ENCODE data around the gene KIF5C. TPM values are rescaled to one million over a fixed set of nuclear protein-coding genes. Genes with fewer than 3 reads are reported as not detected.

The KIF5C gene
- total RNA-seq, 1 donor from 2014 or later = 63.3 TPM

DNA sequence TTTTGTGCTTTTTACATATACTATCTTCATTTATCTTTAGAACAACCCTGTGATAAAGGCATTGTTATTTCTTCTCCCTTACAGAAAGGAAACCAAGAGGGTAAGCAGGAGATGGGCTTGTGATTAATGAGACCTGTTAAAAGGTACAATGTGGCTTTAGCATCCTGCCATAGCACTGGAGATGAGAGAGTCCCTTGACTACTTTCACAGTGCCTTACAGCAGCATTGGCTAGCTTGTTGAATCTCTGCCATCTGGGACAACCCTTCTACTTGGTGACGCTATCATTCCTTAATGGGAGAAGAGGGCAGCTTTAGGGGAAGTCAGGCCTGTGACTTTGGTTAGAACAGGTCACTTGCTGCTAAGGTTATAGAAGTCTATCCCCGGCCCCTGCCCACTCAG lies 95.4 kb downstream of the KIF5C start:
- Mint-ChIP-seq H3K27me3 (ENCODE audit: low read depth) (no peaks in the 10 kb centered on the region), H3K4me1 (peaks cover 25% of the 10 kb centered on the region), H3K36me3 (ENCODE audit: low read depth) (peaks cover 11% of the 10 kb centered on the region), H3K4me3 (no peak overlapping the region), H3K27ac (ENCODE audit: unreplicated experiment) (no peak overlapping the region), H3K9me3 (no peaks in the 10 kb centered on the region)
- DNase-seq (ENCODE audit: low read depth, low spot score) = no peak
- TF ChIP-seq, protein P1, sequence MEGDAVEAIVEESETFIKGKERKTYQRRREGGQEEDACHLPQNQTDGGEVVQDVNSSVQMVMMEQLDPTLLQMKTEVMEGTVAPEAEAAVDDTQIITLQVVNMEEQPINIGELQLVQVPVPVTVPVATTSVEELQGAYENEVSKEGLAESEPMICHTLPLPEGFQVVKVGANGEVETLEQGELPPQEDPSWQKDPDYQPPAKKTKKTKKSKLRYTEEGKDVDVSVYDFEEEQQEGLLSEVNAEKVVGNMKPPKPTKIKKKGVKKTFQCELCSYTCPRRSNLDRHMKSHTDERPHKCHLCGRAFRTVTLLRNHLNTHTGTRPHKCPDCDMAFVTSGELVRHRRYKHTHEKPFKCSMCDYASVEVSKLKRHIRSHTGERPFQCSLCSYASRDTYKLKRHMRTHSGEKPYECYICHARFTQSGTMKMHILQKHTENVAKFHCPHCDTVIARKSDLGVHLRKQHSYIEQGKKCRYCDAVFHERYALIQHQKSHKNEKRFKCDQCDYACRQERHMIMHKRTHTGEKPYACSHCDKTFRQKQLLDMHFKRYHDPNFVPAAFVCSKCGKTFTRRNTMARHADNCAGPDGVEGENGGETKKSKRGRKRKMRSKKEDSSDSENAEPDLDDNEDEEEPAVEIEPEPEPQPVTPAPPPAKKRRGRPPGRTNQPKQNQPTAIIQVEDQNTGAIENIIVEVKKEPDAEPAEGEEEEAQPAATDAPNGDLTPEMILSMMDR (conservative IDR thresholded peaks at IDR 0.05) = no peak

DNA sequence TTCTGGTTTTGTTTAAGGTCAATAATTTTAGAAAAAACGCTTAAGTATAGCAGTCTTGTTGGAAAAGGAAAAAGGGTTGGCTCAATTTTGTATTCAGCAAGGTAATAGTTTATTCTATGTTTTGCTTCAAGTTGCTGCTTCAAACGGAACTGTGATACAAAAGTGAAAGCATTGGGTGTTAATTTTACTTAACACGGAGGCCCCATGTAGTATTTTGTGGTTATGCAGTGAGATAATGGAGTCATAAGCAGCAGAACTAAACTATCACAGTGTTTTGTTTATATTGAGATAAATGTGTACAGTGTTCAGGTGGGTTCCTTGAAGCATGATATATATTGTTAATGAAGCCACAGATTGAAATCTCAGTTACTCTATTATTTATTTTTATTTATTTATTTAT lies 96.5 kb downstream of the KIF5C start:
- no peak overlapping the region for H3K27ac Mint-ChIP-seq (ENCODE audit: unreplicated experiment)

DNA sequence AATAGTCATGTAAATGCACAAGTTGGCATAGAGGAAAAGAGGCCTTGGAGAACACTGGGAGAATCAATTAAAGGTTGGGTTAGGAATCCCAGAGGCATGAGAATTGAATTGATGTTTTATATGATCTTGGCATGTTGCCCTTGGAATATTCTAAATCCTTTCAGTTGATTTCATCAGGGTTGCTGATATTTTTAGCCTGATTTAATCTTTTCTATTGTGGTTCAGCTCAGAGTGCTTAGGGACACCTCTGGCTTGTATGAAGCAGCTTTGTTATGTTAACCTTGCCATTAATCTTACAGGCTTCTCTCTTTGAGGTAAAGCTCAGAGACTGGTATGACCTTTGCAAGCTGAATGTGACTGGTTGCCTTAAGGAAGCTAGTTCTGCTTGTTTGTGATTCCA lies 99.1 kb downstream of the KIF5C start:
- TF ChIP-seq, protein P1 (conservative IDR thresholded peaks at IDR 0.05) = no peak
- Mint-ChIP-seq H3K9me3 (no peaks in the 10 kb centered on the region), H3K4me3 (no peak overlapping the region), H3K36me3 (ENCODE audit: low read depth) (peaks cover 11% of the 10 kb centered on the region), H3K4me1 (peaks cover 20% of the 10 kb centered on the region), H3K27ac (ENCODE audit: unreplicated experiment) (no peak overlapping the region), H3K27me3 (ENCODE audit: low read depth) (no peaks in the 10 kb centered on the region)
- no peak for DNase-seq (ENCODE audit: low read depth, low spot score)

More for the DNA sequence above, 96.5 kb downstream of the KIF5C start:
- H3K4me1 Mint-ChIP-seq = peaks cover 25% of the 10 kb centered on the region
- H3K27me3 Mint-ChIP-seq (ENCODE audit: low read depth) = no peaks in the 10 kb centered on the region
- H3K4me3 Mint-ChIP-seq = no peak overlapping the region
- TF ChIP-seq, protein P1 (conservative IDR thresholded peaks at IDR 0.05) = no peak
- no peaks in the 10 kb centered on the region for H3K9me3 Mint-ChIP-seq
- no peak for DNase-seq (ENCODE audit: low read depth, low spot score)
- peaks cover 11% of the 10 kb centered on the region for H3K36me3 Mint-ChIP-seq (ENCODE audit: low read depth)

DNA sequence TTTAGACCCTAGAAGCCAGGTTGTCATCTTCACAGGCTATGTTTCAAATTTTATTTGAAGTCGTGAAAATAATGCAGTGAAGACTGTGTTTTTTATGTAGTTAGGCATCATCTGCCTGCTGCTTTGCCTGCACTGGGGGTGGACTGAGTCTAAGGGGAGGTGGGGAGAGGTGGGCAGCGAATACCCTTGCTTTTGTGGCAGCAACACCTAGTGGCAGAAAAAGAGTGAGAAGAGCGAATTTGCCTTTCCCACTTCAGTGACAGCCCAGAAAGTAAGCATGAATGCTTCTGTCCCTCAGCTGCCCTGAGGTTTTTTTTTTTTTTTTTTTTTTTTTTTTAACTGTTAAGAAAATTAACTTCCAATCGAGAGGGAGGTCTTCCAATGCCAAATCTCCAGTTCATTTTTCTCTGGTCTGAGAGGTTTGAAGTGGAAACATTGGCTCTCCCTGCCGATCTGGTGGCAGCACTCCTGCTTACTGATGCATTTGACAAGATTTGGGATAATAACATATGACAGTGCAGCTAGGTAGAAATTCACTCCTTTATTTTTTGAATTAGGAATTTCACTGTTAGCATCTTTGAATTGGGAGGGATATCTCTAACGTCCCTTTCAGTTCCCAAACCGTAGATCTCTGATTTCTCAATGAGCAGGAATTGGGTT lies 103.1 kb downstream of the KIF5C start:
- H3K36me3 Mint-ChIP-seq (ENCODE audit: low read depth) = peaks cover 15% of the 10 kb centered on the region
- no peak for DNase-seq (ENCODE audit: low read depth, low spot score)
- H3K9me3 Mint-ChIP-seq = no peaks in the 10 kb centered on the region
- no peak overlapping the region for H3K27ac Mint-ChIP-seq (ENCODE audit: unreplicated experiment)
- TF ChIP-seq, protein P1 (conservative IDR thresholded peaks at IDR 0.05) = no peak
- H3K4me3 Mint-ChIP-seq = no peak overlapping the region
- no peaks in the 10 kb centered on the region for H3K27me3 Mint-ChIP-seq (ENCODE audit: low read depth)
- peaks cover 13% of the 10 kb centered on the region for H3K4me1 Mint-ChIP-seq

DNA sequence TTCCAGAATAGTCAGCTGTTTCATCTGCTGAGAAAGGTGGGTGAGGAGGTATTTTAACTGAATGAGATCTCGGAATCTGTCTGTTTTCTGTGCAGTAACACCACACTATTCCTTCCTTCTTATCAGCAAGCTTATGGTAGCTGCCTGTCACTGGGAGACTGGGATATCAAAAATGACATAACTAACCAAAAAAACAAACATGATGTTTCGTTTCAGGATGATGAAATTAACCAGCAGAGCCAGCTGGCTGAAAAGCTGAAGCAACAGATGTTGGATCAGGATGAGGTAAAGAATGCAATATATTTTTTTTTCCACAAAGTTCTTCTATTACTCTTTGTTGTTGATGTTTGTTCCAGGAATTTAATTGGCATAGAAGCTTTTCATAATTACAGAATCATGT lies 103.7 kb downstream of the KIF5C start:
- no peak for DNase-seq (ENCODE audit: low read depth, low spot score)
- TF ChIP-seq, protein P1 (conservative IDR thresholded peaks at IDR 0.05) = no peak
- Mint-ChIP-seq H3K9me3 (no peaks in the 10 kb centered on the region), H3K27ac (ENCODE audit: unreplicated experiment) (no peak overlapping the region), H3K4me1 (peaks cover 11% of the 10 kb centered on the region), H3K27me3 (ENCODE audit: low read depth) (no peaks in the 10 kb centered on the region), H3K36me3 (ENCODE audit: low read depth) (peaks cover 15% of the 10 kb centered on the region), H3K4me3 (no peak overlapping the region)

Data from neural crest cell (in vitro differentiated cells).